Stimulated activated CD8-positive, alpha-beta memory T cell treated with anti-CD3 and anti-CD28 coated beads, Interleukin-7, amount 100 ng/mL, for 48 hours (primary cell): ENCODE results near the gene SLC5A2.
"Not testable (repeated sequence)": the region's sequence is repeated elsewhere in the genome, so short reads cannot be mapped to it uniquely, and the experiment has no call there.

Experiments used
- DNase-seq, 2 donors: peaks; one replicate each; pipeline ENCODE4 v3.0.0-alpha.2; 2020; ENCODE audit warnings: low read depth in 1 of 2; ENCODE audit errors: extremely low read depth in 1 of 2

The SLC5A2 gene

DNA sequence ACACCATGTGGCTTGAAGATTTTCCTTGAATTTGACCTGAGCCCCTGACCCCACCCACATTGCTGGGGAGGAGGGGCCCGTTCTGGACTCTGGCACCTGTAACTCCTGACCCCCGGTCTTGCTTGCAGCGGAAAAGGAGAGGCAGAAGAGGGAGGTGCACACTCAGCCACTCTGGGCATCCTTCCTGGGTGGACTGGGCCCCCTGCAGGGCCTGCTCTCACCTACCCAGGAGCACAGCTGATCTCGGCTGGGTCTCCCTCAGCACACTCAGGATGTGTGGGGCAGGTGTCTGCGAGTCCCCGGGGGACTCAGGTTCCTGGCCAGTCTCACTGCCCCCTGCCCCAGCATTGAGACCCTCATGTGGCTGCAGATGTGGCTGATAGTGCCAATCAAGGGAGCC is 40.8 kb downstream of the SLC5A2 start:
- DNase-seq, result not testable (repeated sequence)

DNA sequence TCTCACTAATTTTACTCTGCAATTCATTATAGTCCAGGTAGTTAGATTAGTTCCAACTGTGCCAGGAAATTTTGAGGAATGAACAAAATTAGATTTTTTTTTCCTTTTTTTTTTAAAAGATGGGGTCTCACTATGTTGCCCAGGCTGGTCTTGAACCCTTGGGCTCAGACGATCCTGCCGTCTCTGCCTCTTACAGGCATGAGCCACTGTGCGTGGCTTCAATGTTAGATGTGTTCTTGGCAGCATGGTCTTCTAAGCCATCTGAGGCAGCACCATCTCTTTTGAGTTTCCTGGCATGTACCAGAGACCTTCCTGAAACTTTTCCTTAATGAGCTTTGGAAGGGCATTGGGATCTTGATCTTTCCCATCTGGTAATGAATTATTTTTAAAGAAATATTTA is 42.2 kb downstream of the SLC5A2 start:
- DNase-seq, result no peak

- no peak for DNase-seq
Measured at GRCh38 chr16:31527734-31528274, 44.9 kb downstream of the SLC5A2 start, which contains the start of gene AHSP. TSS of gene AHSP (plus strand) at chr16:31527900. CDS start at chr16:31528140, 240 bp downstream.

DNA sequence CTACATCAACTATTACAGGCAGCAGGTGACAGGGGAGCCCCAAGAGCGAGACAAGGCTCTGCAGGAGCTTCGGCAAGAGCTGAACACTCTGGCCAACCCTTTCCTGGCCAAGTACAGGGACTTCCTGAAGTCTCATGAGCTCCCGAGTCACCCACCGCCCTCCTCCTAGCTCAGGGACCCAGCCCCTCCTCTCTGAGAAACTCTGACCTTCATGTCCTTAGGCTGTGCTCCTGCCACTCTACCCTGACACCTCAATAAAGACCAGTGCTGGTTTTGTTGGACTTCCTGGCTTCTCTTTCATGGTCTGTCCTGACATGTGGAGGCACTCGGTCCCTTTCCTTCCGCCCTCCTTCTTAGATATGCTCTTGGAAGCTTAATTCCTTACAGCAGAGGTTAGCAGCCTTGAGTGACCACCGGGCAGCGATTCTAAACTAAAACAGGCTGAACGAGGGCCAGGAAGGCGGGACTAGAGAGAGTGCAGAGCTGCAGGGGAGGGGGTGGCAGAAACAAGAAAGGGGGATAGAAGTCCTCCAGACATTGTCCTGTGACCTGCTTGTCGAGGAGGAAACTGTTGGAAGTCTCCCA is 45.7 kb downstream of the SLC5A2 start:
- DNase-seq, result no peak

- DNase-seq, result no peak
Measured at GRCh38 chr16:31529108-31529936, 46.4 kb downstream of the SLC5A2 start.

DNA sequence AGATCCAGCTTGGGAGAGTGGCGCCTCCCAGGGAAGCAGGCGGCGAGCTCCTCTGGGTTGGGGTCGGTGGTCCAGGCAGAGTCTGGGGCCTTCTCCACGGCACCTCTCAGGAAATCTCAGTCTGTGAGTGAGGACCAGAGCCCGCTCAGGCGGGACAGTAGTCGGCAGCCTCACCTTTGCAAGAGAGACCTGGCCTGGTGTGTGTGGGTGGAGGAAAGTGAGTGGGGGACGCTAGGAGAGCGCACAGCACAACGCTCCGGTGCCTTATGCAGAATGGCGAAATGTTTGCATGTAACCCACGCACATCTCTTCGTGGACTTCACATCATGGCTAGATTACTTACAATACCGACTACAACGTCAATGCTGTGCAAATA is 47.0 kb downstream of the SLC5A2 start:
- DNase-seq, result no peak

GRCh38 chr16:31530405-31530804 is 47.5 kb downstream of the SLC5A2 start:
- DNase-seq, result no peak

DNA sequence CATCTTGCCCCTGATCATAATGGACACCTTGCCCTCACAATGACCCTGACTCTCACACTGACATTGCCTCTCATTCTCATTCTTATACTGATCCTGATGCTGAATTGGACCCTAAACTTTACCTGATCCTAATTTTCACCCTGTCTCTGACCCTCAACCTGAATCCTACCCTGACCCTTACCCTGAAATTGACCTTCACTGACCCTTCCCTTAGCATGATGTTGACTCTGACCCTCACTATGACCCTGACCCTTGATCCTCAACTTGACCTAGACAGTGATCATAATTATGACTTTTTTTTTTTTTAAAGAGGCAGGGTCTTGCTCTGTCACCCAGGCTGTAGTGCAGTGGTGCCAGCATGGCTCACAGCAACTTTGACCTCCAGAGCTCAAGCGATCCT is 48.2 kb downstream of the SLC5A2 start:
- no peak for DNase-seq

DNA sequence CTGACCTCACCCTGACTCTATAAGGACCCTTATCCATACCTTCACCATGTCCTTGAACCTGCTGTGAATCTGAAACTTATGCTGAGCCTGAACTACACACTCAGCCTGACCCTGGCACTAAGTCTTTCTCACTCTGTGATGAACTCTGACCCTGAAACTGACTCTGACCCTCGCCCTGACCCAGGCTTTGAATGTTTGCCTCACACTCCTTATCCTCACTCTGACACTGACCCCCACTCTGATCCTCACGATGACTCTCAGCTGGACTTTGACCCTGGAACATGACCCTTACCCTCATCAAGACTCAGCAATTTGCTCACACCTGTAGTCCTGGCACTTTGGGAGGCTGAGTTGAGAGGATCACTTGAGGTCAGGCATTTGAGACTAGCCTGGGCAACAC is 49.2 kb downstream of the SLC5A2 start:
- DNase-seq, result no peak

GRCh38 chr16:31532896-31533295 is 50.0 kb downstream of the SLC5A2 start:
- no peak for DNase-seq

- no peak for DNase-seq
Measured at GRCh38 chr16:31535737-31536136, 52.8 kb downstream of the SLC5A2 start.

DNA sequence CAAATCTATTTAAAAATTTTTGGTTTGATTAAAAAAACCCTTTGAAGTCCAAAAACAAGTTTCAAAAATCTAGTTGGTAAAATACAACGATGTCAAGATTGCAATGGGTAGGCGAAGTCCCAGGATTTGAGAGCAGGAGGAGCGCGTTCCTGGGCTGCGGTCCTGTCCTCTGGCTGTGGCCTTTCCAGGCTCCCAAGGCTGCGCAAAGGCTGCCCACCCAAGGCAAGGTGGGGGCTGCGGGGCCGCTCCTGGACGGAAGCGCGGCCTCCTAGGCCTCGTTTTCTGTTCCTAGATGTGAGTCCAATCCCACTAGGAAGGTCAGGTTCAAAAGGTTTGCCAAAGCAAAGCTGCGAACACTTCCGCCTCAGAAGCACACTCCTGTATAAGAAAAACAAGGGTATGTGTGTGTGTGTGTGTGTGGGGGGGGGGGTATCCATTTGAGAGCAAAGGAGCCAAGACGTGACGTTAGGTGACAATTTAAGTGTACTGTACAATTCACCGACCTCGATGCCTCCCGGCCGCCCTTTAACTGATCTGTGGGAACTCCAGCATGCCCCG is 54.0 kb downstream of the SLC5A2 start:
- no peak for DNase-seq

DNA sequence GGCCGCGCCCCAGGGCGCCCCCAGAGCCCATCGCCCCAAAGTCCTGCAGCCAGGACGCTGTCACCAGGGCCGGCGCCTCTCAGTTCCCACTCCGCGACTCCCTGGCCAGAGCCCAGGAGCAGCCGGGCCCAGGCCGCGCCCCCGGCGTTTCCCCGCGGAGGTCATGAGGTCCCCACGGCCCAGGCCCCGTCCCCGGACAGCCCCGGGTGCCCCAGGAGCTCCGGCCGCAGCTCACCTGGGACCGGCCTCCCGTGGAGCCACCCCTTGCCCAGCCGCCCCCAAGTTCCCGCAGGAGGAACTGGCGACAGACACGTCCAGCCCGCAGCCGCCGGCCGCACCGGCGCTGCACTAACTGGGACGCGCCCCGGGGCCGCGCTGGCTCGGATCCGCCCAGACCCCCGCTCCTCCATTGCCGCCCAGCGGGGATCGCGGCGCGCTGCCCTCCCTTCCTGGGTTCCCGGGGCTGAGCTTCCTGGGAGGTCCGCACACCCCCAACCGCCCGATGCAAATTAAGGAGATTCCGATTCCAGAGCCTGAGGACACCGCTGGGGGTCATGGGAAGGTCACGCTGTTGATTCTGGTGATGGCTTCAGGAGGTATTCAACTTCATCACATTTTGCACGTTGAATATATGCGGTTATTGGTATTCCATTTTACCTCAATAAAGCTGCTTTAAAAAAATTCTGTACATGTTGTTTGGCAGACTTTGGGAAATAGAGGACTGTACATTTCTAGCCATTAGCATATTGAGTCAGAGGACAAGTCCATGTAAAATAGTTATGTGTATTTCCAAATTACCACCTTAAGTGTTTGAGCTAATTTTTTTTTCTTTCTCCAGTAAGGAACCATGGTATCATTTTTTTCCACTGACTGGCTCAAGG is 54.7 kb downstream of the SLC5A2 start:
- no peak for DNase-seq

- not testable (repeated sequence) for DNase-seq
Measured at GRCh38 chr16:31538243-31538598, 55.3 kb downstream of the SLC5A2 start.

- DNase-seq, result not testable (repeated sequence)
Measured at GRCh38 chr16:31539762-31540161, 56.8 kb downstream of the SLC5A2 start.
